Peyer's patch (tissue), 4 donors: ENCODE measurements around the gene WWOX. TPM values are rescaled to one million over a fixed set of nuclear protein-coding genes. Genes with fewer than 3 reads are reported as not detected.

Experiments used
- DNase-seq, 3 donors: peaks; one replicate each; pipeline ENCODE4 v3.0.0-alpha.2; 2017 to 2019
- H3K27ac ChIP-seq, 4 donors: fragments of 200-600 bp; sonication (generic); one replicate each; pipeline ENCODE4 v1.5.1; 2016 to 2019
- H3K27me3 ChIP-seq, 2 donors: fragments of 200-600 bp; sonication (generic); one replicate each; pipeline ENCODE4 v1.5.1; 2019
- H3K36me3 ChIP-seq, 3 donors: fragments of 200-600 bp; sonication (generic); one replicate each; pipeline ENCODE4 v1.5.1; 2016 to 2019
- H3K4me1 ChIP-seq, 4 donors: fragments of 200-600 bp; sonication (generic); one replicate each; pipeline ENCODE4 v1.5.1; 2016 to 2019
- H3K4me3 ChIP-seq, 4 donors: fragments of 200-600 bp; sonication (generic); 1 replicate in 3 of 4; 2 replicates in 1 of 4; pipeline ENCODE4 v1.5.1; 2016 to 2019; ENCODE audit warnings: mild to moderate bottlenecking in 1 of 4
- H3K9me3 ChIP-seq, 4 donors: fragments of 200-600 bp; sonication (generic); one replicate each; pipeline ENCODE4 v1.5.1; 2016 to 2019; ENCODE audit warnings: mild to moderate bottlenecking in 1 of 4
- POLR2A ChIP-seq, 2 donors: fragments of 450-650 bp; IDR thresholded peaks; one replicate each; pipeline ENCODE4 v1.5.1; 2017; ENCODE audit warnings: antibody characterized with exemption in 2 of 2, mild to moderate bottlenecking in 2 of 2, moderate library complexity in 2 of 2
- total RNA-seq, 4 donors: library from RNA; depleted of rRNA; stranded (reverse); fragments of >200 nt; gene quantifications; one replicate each; pipeline ENCODE4 v1.1.0, GENCODE V29; 2016
- TF ChIP-seq, protein P1 (sequence below), 6 experiments: fragments of 450-650 bp in 4 of 6; fragments of 200-600 bp in 2 of 6; sonication (generic) in 1 of 6; IDR thresholded peaks; one replicate each; pipeline ENCODE4 v1.5.1; 2017 to 2019; ENCODE audit warnings: antibody characterized with exemption in 6 of 6, mild to moderate bottlenecking in 3 of 6, moderate library complexity in 1 of 6

WWOX gene
- total RNA-seq, 4 donors from 2014 or later, result 17.3 to 197 (median 57.5) TPM

DNA sequence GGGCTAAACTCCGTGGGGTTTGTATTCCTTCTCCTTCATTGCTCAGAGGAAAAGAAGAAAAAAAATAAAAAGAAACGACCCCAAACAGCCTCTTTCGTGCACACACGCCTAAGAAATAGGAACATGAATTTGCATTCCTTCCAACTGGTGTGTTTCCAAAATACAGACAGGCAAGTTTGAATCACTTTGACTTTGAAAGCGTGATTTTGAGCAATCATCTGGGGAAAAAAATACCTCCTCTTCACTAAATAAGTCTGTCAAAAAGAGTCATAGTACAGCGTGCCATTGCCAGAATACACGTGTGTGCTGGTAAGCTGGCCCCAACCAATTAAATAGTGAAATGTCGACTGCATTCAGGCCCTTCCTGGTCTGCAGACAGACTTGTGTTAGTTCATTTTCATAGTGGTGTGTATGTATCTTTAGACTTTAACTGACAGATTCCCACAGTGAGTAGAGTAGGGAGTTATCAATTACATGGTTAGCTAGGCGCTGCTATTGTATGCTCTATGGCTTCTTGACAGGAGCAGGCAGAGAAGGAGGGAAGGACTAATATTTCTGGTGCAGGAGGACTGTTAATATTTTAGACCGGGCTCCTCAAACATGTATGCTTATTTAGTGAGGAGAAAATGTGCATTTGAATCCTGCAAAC, 882.8 kb downstream of the WWOX start:
- H3K27me3 ChIP-seq, result no peaks in the 10 kb centered on the region
- no peak overlapping the region for H3K4me3 ChIP-seq
- no peak for TF ChIP-seq POLR2A (IDR thresholded peaks at IDR 0.05)
- TF ChIP-seq, protein P1, sequence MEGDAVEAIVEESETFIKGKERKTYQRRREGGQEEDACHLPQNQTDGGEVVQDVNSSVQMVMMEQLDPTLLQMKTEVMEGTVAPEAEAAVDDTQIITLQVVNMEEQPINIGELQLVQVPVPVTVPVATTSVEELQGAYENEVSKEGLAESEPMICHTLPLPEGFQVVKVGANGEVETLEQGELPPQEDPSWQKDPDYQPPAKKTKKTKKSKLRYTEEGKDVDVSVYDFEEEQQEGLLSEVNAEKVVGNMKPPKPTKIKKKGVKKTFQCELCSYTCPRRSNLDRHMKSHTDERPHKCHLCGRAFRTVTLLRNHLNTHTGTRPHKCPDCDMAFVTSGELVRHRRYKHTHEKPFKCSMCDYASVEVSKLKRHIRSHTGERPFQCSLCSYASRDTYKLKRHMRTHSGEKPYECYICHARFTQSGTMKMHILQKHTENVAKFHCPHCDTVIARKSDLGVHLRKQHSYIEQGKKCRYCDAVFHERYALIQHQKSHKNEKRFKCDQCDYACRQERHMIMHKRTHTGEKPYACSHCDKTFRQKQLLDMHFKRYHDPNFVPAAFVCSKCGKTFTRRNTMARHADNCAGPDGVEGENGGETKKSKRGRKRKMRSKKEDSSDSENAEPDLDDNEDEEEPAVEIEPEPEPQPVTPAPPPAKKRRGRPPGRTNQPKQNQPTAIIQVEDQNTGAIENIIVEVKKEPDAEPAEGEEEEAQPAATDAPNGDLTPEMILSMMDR (IDR thresholded peaks at IDR 0.05), result no peak
- H3K27ac ChIP-seq, result no peak overlapping the region
- H3K4me1 ChIP-seq, result no peaks in the 10 kb centered on the region
- DNase-seq, result no peak
- peaks cover 0 to 3% (median 0%) of the 10 kb centered on the region in 4 donors for H3K9me3 ChIP-seq
- H3K36me3 ChIP-seq, result no peaks in the 10 kb centered on the region

DNA sequence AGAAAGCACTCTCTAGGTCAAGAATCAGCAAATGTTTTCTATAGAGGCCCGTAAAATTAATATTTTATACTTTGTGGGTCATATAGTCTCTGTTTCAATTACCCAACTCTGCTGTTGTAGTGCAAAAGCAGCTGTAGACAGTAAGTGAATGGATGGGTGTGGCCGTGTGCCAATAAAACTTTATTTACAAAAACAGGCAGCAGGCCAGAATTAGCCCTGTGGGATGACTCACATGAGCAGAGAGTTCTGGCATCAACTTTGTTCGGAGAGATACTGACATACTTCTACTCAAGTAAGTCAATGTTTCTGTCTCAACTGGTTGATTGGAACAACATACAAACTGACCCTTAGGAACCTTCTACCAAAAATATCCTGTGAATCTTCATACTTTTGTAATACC, 884.9 kb downstream of the WWOX start:
- TF ChIP-seq POLR2A (IDR thresholded peaks at IDR 0.05), result no peak
- TF ChIP-seq, protein P1 (IDR thresholded peaks at IDR 0.05), result no peak
- Histone ChIP-seq H3K9me3 (peaks cover 0 to 3% (median 0%) of the 10 kb centered on the region in 4 donors), H3K4me1 (no peaks in the 10 kb centered on the region), H3K27ac (no peak overlapping the region), H3K4me3 (no peak overlapping the region), H3K27me3 (no peaks in the 10 kb centered on the region), H3K36me3 (no peaks in the 10 kb centered on the region)
- no peak for DNase-seq

DNA sequence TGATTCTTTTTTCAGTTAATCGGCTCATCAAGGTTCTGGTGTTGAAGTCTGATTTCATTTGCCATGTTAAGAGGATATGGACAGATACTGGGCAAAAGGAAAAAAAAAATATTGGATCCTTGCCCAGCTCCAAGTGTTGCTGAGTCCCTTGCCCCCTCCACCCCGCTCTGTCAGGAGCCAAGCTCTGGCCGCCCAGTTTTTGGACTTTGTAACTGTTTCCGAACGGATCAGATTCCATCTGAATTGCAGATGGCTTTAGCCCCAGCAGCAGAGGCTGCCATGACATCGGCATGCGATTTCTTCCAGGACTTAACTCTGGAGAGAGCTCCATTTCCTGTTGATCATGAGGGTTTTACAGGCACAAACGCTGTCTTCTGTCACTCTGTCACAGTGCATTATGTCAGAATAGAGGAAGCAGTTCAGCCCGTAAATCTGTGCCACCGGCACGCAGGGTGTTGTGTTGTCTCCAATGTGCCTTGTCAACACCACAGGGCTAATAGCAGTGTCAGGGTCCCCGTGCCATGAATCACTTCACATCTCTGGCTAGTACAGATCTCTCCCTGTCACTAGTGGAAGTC, 885.5 kb downstream of the WWOX start:
- TF ChIP-seq POLR2A (IDR thresholded peaks at IDR 0.05), result no peak
- TF ChIP-seq, protein P1 (IDR thresholded peaks at IDR 0.05), result no peak
- no peaks in the 10 kb centered on the region for H3K27me3 ChIP-seq
- no peak for DNase-seq
- H3K4me3 ChIP-seq, result no peak overlapping the region
- peaks cover 0 to 3% (median 0%) of the 10 kb centered on the region in 4 donors for H3K9me3 ChIP-seq
- H3K4me1 ChIP-seq, result no peaks in the 10 kb centered on the region
- H3K27ac ChIP-seq, result no peak overlapping the region
- no peaks in the 10 kb centered on the region for H3K36me3 ChIP-seq

DNA sequence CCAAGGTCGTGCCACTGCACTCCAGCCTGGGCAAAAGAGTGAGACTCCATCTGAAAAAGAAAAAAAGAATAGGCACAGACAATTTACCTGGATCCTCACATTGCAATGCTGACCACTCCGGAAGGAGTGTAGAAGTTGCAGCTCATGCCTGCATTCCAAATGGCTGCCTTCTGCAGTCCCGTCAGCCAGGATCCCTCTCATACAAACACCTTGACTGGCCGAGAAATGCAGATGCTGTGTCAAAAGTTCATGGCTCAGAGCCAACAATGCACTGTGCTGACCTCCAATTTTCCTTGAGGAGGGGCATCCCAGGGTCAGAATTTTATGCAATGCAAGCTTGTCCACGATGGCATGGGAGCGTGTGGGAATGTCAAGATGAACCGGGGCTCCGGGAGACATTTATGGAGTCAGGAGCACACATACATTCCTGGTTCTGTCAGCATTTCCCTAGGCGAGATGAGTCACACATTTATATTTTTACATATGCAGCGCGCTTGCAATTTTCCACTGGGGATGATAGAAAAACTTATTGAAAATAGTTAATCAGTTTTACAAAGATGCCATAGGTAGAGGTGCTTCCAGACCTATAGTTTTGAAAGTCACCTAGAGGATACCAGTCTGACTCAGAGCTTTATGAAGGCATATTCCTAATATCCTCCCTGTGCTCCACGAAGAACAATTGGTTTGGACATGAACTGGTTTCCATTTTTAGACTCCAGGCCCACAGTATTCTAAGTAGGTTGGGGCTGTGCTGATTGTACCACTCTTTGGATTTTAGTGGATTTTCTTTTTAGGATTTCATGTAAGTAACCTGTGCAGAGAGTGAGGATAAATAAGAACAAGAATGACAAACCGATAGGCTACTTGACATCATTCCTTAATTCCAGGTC, 886.5 kb downstream of the WWOX start:
- no peaks in the 10 kb centered on the region for H3K36me3 ChIP-seq
- TF ChIP-seq, protein P1 (IDR thresholded peaks at IDR 0.05), result no peak
- TF ChIP-seq POLR2A (IDR thresholded peaks at IDR 0.05), result no peak
- DNase-seq, result no peak
- no peak overlapping the region for H3K27ac ChIP-seq
- H3K27me3 ChIP-seq, result no peaks in the 10 kb centered on the region
- no peaks in the 10 kb centered on the region for H3K4me1 ChIP-seq
- H3K4me3 ChIP-seq, result no peak overlapping the region
- H3K9me3 ChIP-seq, result peaks cover 0 to 3% (median 0%) of the 10 kb centered on the region in 4 donors

DNA sequence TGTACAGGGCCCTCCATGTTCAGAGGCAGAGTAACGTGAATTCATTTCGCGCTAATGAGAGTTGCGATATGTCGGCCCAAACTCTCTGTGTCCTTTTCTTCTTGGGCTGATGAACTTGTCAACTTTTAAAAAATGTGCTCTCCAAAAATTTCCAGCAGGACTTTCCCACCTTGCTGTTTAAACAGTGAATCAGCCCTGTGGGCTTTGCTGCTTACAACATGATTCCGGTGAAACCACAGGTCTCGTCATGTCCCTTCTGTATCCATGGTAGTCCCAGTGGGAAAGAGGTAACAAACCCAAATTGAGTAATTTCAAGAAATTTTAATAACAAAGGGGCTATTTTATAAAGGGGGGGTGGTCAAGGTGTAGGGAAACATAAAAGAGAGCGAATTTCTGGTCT, 888.2 kb downstream of the WWOX start:
- Histone ChIP-seq H3K9me3 (peaks cover 0 to 3% (median 0%) of the 10 kb centered on the region in 4 donors), H3K36me3 (no peaks in the 10 kb centered on the region), H3K4me1 (no peaks in the 10 kb centered on the region), H3K4me3 (no peak overlapping the region), H3K27me3 (no peaks in the 10 kb centered on the region), H3K27ac (no peak overlapping the region)
- TF ChIP-seq, protein P1 (IDR thresholded peaks at IDR 0.05), result no peak
- no peak for TF ChIP-seq POLR2A (IDR thresholded peaks at IDR 0.05)
- no peak for DNase-seq
